Measurements from ENCODE around the gene RAD21L1.

Gene RAD21L1

DNA sequence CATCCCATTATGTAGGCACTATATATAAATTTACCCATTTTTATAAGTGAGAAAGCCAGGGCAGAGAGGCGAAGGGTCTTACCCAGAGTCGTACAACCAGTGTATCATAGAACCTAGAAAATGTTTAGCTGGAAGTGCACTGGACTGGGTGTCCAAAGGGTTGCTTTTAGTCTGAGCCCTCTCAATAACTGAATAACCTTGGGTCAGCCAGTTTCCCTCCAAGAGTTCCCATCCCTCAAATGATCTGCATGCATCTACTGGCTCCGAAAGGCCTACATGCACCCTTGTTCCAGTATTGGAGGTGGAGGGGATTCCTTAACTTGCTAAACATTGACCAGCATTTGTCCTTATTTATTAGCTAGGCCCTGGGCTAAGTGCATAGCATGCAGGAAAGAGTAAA lies 44.0 kb downstream of the RAD21L1 start:
- ATAC-seq: no peak
- no peak for TF ChIP-seq ZC3H10 (CRISPR knock-in tag; IDR thresholded peaks at IDR 0.05)
- no peak for TF ChIP-seq CSDC2 (CRISPR knock-in tag; IDR thresholded peaks at IDR 0.05)
- TF ChIP-seq, protein P1, sequence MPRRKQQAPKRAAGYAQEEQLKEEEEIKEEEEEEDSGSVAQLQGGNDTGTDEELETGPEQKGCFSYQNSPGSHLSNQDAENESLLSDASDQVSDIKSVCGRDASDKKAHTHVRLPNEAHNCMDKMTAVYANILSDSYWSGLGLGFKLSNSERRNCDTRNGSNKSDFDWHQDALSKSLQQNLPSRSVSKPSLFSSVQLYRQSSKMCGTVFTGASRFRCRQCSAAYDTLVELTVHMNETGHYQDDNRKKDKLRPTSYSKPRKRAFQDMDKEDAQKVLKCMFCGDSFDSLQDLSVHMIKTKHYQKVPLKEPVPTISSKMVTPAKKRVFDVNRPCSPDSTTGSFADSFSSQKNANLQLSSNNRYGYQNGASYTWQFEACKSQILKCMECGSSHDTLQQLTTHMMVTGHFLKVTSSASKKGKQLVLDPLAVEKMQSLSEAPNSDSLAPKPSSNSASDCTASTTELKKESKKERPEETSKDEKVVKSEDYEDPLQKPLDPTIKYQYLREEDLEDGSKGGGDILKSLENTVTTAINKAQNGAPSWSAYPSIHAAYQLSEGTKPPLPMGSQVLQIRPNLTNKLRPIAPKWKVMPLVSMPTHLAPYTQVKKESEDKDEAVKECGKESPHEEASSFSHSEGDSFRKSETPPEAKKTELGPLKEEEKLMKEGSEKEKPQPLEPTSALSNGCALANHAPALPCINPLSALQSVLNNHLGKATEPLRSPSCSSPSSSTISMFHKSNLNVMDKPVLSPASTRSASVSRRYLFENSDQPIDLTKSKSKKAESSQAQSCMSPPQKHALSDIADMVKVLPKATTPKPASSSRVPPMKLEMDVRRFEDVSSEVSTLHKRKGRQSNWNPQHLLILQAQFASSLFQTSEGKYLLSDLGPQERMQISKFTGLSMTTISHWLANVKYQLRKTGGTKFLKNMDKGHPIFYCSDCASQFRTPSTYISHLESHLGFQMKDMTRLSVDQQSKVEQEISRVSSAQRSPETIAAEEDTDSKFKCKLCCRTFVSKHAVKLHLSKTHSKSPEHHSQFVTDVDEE (CRISPR knock-in tag; IDR thresholded peaks at IDR 0.05): no peak
- no peak for TF ChIP-seq PPARA (CRISPR knock-in tag; IDR thresholded peaks at IDR 0.05; ENCODE audit: borderline replicate concordance)
- TF ChIP-seq OSR1 (CRISPR knock-in tag; IDR thresholded peaks at IDR 0.05): no peak
- TF ChIP-seq TOX (CRISPR knock-in tag; IDR thresholded peaks at IDR 0.05; ENCODE audit: borderline replicate concordance): no peak
- TF ChIP-seq ZNF8 (CRISPR knock-in tag; IDR thresholded peaks at IDR 0.05): no peak
- TF ChIP-seq TCF4 (CRISPR knock-in tag; IDR thresholded peaks at IDR 0.05; ENCODE audit: borderline replicate concordance): no peak
- TF ChIP-seq ARNTL (CRISPR knock-in tag; IDR thresholded peaks at IDR 0.05; ENCODE audit: borderline replicate concordance, low read depth): no peak
- TF ChIP-seq ZFP30 (CRISPR knock-in tag; IDR thresholded peaks at IDR 0.05): no peak
- TF ChIP-seq, protein P2, sequence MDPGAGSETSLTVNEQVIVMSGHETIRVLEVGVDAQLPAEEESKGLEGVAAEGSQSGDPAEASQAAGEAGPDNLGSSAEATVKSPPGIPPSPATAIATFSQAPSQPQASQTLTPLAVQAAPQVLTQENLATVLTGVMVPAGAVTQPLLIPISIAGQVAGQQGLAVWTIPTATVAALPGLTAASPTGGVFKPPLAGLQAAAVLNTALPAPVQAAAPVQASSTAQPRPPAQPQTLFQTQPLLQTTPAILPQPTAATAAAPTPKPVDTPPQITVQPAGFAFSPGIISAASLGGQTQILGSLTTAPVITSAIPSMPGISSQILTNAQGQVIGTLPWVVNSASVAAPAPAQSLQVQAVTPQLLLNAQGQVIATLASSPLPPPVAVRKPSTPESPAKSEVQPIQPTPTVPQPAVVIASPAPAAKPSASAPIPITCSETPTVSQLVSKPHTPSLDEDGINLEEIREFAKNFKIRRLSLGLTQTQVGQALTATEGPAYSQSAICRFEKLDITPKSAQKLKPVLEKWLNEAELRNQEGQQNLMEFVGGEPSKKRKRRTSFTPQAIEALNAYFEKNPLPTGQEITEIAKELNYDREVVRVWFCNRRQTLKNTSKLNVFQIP (CRISPR knock-in tag; IDR thresholded peaks at IDR 0.05; ENCODE audit: borderline replicate concordance, low read depth): no peak
- TF ChIP-seq ZNF70 (CRISPR knock-in tag; IDR thresholded peaks at IDR 0.05): no peak
- no peak for TF ChIP-seq ZNF565 (CRISPR knock-in tag; conservative IDR thresholded peaks at IDR 0.05; ENCODE audit: low read depth)
- TF ChIP-seq RARB (CRISPR knock-in tag; IDR thresholded peaks at IDR 0.05): no peak
- no peak for TF ChIP-seq SNAI2 (CRISPR knock-in tag; IDR thresholded peaks at IDR 0.05)
- TF ChIP-seq, protein P3, sequence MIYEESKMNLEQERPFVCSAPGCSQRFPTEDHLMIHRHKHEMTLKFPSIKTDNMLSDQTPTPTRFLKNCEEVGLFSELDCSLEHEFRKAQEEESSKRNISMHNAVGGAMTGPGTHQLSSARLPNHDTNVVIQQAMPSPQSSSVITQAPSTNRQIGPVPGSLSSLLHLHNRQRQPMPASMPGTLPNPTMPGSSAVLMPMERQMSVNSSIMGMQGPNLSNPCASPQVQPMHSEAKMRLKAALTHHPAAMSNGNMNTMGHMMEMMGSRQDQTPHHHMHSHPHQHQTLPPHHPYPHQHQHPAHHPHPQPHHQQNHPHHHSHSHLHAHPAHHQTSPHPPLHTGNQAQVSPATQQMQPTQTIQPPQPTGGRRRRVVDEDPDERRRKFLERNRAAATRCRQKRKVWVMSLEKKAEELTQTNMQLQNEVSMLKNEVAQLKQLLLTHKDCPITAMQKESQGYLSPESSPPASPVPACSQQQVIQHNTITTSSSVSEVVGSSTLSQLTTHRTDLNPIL (CRISPR knock-in tag; IDR thresholded peaks at IDR 0.05; ENCODE audit: low read depth): no peak
- TF ChIP-seq GLIS3 (CRISPR knock-in tag; IDR thresholded peaks at IDR 0.05): no peak
- TF ChIP-seq ISL1 (CRISPR knock-in tag; IDR thresholded peaks at IDR 0.05): no peak
- TF ChIP-seq, protein P4, sequence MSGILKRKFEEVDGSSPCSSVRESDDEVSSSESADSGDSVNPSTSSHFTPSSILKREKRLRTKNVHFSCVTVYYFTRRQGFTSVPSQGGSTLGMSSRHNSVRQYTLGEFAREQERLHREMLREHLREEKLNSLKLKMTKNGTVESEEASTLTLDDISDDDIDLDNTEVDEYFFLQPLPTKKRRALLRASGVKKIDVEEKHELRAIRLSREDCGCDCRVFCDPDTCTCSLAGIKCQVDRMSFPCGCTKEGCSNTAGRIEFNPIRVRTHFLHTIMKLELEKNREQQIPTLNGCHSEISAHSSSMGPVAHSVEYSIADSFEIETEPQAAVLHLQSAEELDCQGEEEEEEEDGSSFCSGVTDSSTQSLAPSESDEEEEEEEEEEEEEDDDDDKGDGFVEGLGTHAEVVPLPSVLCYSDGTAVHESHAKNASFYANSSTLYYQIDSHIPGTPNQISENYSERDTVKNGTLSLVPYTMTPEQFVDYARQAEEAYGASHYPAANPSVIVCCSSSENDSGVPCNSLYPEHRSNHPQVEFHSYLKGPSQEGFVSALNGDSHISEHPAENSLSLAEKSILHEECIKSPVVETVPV (CRISPR knock-in tag; IDR thresholded peaks at IDR 0.05): no peak

DNA sequence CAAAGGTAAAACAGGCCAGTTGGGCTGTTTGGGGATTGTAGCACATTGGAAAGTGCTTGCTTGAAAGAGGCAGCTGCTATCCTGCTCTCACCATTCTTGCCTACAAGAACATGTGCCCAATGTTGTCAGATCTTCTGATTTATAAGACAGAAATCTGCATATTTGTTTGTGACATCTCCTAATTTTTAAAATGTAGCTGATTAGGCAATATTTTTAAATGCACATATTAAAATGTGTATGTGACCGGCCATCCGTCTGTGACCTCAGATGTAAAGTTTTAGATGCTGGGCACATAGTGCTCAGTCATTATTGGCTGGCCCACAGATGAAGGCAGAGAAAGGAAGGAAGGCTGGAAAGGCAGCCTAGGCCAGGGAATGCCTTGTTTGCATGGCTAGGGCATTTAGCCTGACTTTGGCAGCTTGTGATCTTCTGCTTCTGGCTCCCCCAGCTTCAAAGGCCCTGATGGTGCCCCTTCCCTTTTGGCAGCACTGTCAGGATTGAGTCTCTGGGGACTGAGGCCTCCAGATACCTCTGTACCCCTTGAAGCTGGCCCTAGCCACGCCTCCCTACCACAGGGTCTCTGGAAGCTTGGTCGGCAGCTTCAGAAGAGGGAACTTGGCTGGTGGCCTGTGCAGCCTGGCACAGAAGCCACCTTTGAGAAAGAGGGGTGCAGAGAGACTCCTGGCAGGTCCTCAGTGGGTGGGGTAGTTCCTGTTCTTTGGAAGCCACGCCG lies 46.7 kb downstream of the RAD21L1 start:
- no peak for ATAC-seq
- TF ChIP-seq ZNF70 (CRISPR knock-in tag; IDR thresholded peaks at IDR 0.05) (no peak), ZFP3 (CRISPR knock-in tag; IDR thresholded peaks at IDR 0.05) (no peak), GLIS3 (CRISPR knock-in tag; IDR thresholded peaks at IDR 0.05) (no peak), RARB (CRISPR knock-in tag; IDR thresholded peaks at IDR 0.05) (no peak), ZC3H10 (CRISPR knock-in tag; IDR thresholded peaks at IDR 0.05) (no peak), OSR1 (CRISPR knock-in tag; IDR thresholded peaks at IDR 0.05) (no peak), BACH2 (CRISPR knock-in tag; IDR thresholded peaks at IDR 0.05; ENCODE audit: borderline replicate concordance) (no peak), TCF4 (CRISPR knock-in tag; IDR thresholded peaks at IDR 0.05; ENCODE audit: borderline replicate concordance) (no peak), TOX (CRISPR knock-in tag; IDR thresholded peaks at IDR 0.05; ENCODE audit: borderline replicate concordance) (no peak), CSDC2 (CRISPR knock-in tag; IDR thresholded peaks at IDR 0.05) (no peak), ZFP30 (CRISPR knock-in tag; IDR thresholded peaks at IDR 0.05) (no peak), ISL1 (CRISPR knock-in tag; IDR thresholded peaks at IDR 0.05) (no peak), SNAI2 (CRISPR knock-in tag; IDR thresholded peaks at IDR 0.05) (no peak), PPARA (CRISPR knock-in tag; IDR thresholded peaks at IDR 0.05; ENCODE audit: borderline replicate concordance) (no peak)
- TF ChIP-seq, protein P3 (CRISPR knock-in tag; IDR thresholded peaks at IDR 0.05; ENCODE audit: low read depth): no peak
- TF ChIP-seq, protein P1 (CRISPR knock-in tag; IDR thresholded peaks at IDR 0.05): no peak
- TF ChIP-seq, protein P5, sequence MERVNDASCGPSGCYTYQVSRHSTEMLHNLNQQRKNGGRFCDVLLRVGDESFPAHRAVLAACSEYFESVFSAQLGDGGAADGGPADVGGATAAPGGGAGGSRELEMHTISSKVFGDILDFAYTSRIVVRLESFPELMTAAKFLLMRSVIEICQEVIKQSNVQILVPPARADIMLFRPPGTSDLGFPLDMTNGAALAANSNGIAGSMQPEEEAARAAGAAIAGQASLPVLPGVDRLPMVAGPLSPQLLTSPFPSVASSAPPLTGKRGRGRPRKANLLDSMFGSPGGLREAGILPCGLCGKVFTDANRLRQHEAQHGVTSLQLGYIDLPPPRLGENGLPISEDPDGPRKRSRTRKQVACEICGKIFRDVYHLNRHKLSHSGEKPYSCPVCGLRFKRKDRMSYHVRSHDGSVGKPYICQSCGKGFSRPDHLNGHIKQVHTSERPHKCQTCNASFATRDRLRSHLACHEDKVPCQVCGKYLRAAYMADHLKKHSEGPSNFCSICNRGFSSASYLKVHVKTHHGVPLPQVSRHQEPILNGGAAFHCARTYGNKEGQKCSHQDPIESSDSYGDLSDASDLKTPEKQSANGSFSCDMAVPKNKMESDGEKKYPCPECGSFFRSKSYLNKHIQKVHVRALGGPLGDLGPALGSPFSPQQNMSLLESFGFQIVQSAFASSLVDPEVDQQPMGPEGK (CRISPR knock-in tag; IDR thresholded peaks at IDR 0.05; ENCODE audit: borderline replicate concordance): no peak

Measured in SK-N-SH treated with all-trans-retinoic acid at 6 μM for 48 hours (cell line).